ENCODE measurements around the gene DNMT3A.
"Not testable (repeated sequence)": the region's sequence is repeated elsewhere in the genome, so short reads cannot be mapped to it uniquely, and the experiment has no call there.

DNMT3A gene

GRCh38 chr2:25280051-25280687 is 61.6 kb downstream of the DNMT3A start:
- no peak for DNase-seq

- DNase-seq: peak in 1 of 2 experiments; percentile 59
These were observed 62.6 kb downstream of the DNMT3A start for GRCh38 chr2:25279091-25279651.

- no peak for DNase-seq
These were observed 64.9 kb downstream of the DNMT3A start for GRCh38 chr2:25276569-25277465.

GRCh38 chr2:25275575-25275965 is 66.2 kb downstream of the DNMT3A start:
- no peak for DNase-seq

GRCh38 chr2:25274868-25275574 is 66.7 kb downstream of the DNMT3A start:
- no peak for DNase-seq

GRCh38 chr2:25273985-25274535 is 67.7 kb downstream of the DNMT3A start:
- no peak for DNase-seq

GRCh38 chr2:25272705-25273104 is 69.0 kb downstream of the DNMT3A start:
- not testable (repeated sequence) for DNase-seq

GRCh38 chr2:25270061-25270460 is 71.7 kb downstream of the DNMT3A start:
- no peak for DNase-seq

- no peak for DNase-seq
These were observed 72.5 kb downstream of the DNMT3A start for GRCh38 chr2:25269233-25269632.

- no peak for DNase-seq
These were observed 73.6 kb downstream of the DNMT3A start for GRCh38 chr2:25268139-25268538.

GRCh38 chr2:25266399-25266798 is 75.3 kb downstream of the DNMT3A start:
- peak in 1 of 2 experiments; percentile 71 for DNase-seq

- peak in 1 of 2 experiments; percentile 8 for DNase-seq
These were observed 75.9 kb downstream of the DNMT3A start for GRCh38 chr2:25265802-25266201.

GRCh38 chr2:25265001-25265400 is 76.7 kb downstream of the DNMT3A start:
- DNase-seq: no peak

GRCh38 chr2:25262288-25262687 is 79.4 kb downstream of the DNMT3A start:
- DNase-seq: no peak

GRCh38 chr2:25259737-25260124 is 82.0 kb downstream of the DNMT3A start:
- DNase-seq: no peak

- no peak for DNase-seq
These were observed 82.6 kb downstream of the DNMT3A start for GRCh38 chr2:25258847-25259736.

- DNase-seq: no peak
These were observed 83.5 kb downstream of the DNMT3A start for GRCh38 chr2:25257931-25258846.

- peak; percentile 17 to 51 for DNase-seq
These were observed 84.6 kb downstream of the DNMT3A start for GRCh38 chr2:25257032-25257552.

- DNase-seq: no peak
These were observed 85.2 kb downstream of the DNMT3A start for GRCh38 chr2:25256488-25256875.

- DNase-seq: no peak
These were observed 85.8 kb downstream of the DNMT3A start for GRCh38 chr2:25255745-25256487.
